ENCODE measurements around the gene SIRPB2.

Gene SIRPB2

GRCh38 chr20:1471242-1471641 is 20.0 kb downstream of the SIRPB2 start:
- Histone ChIP-seq H3K27ac (ENCODE audit: low read length) (no peak overlapping the region), H3K4me1 (ENCODE audit: control insufficient read depth, insufficient read depth, low read length) (peaks cover 4% of the 10 kb centered on the region), H3K27me3 (ENCODE audit: control insufficient read depth in 1 of 2, insufficient read depth in 2 of 2, low read length in 2 of 2) (no peaks in the 10 kb centered on the region), H3K9ac (ENCODE audit: low read length in 2 of 2) (no peak overlapping the region), H3K36me3 (ENCODE audit: control insufficient read depth in 2 of 2, insufficient read depth in 2 of 2, low read length in 2 of 2) (no peaks in the 10 kb centered on the region), H3K9me3 (ENCODE audit: control insufficient read depth in 2 of 2, low read length in 2 of 2) (no peaks in the 10 kb centered on the region), H3K4me3 (ENCODE audit: low read length in 2 of 2) (no peak overlapping the region)

- H3K4me3 ChIP-seq (ENCODE audit: low read length in 2 of 2): no peak overlapping the region
- H3K27me3 ChIP-seq (ENCODE audit: control insufficient read depth in 1 of 2, insufficient read depth in 2 of 2, low read length in 2 of 2): no peaks in the 10 kb centered on the region
- H3K27ac ChIP-seq (ENCODE audit: low read length): no peak overlapping the region
- no peaks in the 10 kb centered on the region for H3K36me3 ChIP-seq (ENCODE audit: control insufficient read depth in 2 of 2, insufficient read depth in 2 of 2, low read length in 2 of 2)
- no peak overlapping the region for H3K9ac ChIP-seq (ENCODE audit: low read length in 2 of 2)
- no peaks in the 10 kb centered on the region for H3K9me3 ChIP-seq (ENCODE audit: control insufficient read depth in 2 of 2, low read length in 2 of 2)
- H3K4me1 ChIP-seq (ENCODE audit: control insufficient read depth, insufficient read depth, low read length): peaks cover 16% of the 10 kb centered on the region
Observed at GRCh38 chr20:1469925-1470571, 21.2 kb downstream of the SIRPB2 start.

DNA sequence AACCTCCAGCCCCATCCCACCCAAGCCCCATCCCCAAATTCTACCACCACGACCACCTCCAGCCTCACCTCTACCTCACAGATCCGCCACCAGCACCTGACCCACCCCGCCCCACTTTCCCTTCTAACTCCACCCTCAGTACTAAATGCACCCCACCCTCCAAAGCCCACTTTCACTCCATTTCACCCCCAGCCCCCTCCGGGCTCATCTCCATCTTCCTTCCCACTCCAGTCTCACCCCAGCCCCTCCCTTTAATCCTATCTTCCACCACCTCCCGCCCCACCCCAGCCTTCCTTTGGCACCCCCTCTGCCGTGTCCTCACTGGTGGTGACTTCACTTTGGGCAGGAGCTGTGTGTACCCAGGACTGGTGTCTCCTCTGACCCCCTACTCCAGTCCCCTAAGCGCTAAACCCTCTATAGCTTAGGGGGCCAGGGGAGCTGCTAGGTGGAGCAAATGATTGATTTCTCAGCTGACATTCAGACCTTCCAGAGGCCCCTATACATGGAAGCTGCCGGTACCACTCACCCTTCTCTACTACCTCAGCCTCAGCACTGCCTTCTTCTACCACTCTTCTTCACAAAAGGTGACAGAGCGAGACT is 21.8 kb downstream of the SIRPB2 start:
- Histone ChIP-seq H3K4me3 (ENCODE audit: low read length in 2 of 2) (no peak overlapping the region), H3K27ac (ENCODE audit: low read length) (no peak overlapping the region), H3K36me3 (ENCODE audit: control insufficient read depth in 2 of 2, insufficient read depth in 2 of 2, low read length in 2 of 2) (peaks cover 0 to under 1% of the 10 kb centered on the region in 2 donors), H3K4me1 (ENCODE audit: control insufficient read depth, insufficient read depth, low read length) (peaks cover 21% of the 10 kb centered on the region), H3K27me3 (ENCODE audit: control insufficient read depth in 1 of 2, insufficient read depth in 2 of 2, low read length in 2 of 2) (no peaks in the 10 kb centered on the region), H3K9me3 (ENCODE audit: control insufficient read depth in 2 of 2, low read length in 2 of 2) (no peaks in the 10 kb centered on the region), H3K9ac (ENCODE audit: low read length in 2 of 2) (no peak overlapping the region)

DNA sequence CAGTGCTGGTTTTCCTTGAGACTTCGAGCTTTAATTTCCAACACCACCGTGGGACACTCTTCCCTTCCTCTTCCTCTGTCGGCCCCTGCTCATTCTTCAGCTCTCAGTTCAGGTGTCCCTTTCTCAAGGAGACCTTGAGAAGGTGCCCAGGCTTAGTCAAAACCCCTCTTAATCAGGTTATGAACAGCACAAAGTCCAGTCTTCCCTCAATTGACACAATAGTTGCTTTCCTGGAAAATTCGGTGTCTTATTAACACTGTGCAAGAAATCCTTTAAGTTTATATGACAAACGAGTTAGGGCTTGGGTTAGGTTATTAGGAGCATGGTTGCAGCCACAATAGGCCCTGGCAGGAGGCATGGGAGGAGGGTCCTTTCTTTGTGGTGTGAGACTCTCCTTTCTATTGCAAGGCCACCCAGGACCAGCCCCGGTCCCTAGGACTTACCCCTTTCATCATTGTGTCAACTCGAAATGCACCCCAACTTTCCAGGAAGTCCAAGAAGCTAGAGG is 23.0 kb downstream of the SIRPB2 start:
- peaks cover 26% of the 10 kb centered on the region for H3K4me1 ChIP-seq (ENCODE audit: control insufficient read depth, insufficient read depth, low read length)
- H3K9me3 ChIP-seq (ENCODE audit: control insufficient read depth in 2 of 2, low read length in 2 of 2): no peaks in the 10 kb centered on the region
- H3K27ac ChIP-seq (ENCODE audit: low read length): no peak overlapping the region
- no peaks in the 10 kb centered on the region for H3K27me3 ChIP-seq (ENCODE audit: control insufficient read depth in 1 of 2, insufficient read depth in 2 of 2, low read length in 2 of 2)
- H3K4me3 ChIP-seq (ENCODE audit: low read length in 2 of 2): no peak overlapping the region
- peaks cover 5 to 10% of the 10 kb centered on the region in 2 donors for H3K36me3 ChIP-seq (ENCODE audit: control insufficient read depth in 2 of 2, insufficient read depth in 2 of 2, low read length in 2 of 2)
- no peak overlapping the region for H3K9ac ChIP-seq (ENCODE audit: low read length in 2 of 2)

DNA sequence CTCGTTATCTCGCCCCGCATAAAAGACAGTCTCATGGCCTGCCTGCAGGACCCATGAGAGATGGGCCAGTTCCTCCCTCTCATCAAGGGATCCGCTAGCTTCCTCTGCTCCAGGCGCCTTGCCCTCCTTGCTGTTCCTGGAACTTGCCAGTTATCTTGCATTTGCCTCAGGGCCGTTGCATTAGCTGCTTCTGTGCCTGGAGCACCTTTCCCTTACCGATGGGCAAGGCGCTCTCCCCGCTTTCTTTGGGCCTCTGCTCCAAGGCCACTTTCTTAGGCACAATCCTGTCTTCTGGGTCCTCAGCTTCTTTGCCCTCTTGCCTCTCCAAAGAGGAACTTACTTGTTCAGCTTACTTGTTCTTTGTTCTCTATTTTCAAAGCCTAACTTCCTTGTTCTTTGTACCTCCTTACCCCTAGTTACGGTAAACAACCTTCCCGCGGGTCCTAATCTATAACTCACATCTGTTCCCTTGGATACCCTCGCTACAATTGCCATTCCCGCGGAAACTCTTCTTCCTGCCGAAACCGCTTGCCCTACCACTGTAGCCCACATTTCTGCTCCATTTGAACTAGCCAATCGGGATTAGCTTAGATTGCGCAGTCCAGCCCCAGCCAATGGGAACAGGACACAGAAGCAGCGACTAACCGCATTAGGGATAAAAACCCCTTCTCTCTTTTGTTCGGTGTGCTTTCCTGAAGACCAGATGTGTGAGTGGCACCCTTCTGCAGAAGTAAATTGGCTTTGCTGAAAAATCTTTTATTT is 23.7 kb downstream of the SIRPB2 start:
- H3K36me3 ChIP-seq (ENCODE audit: control insufficient read depth in 2 of 2, insufficient read depth in 2 of 2, low read length in 2 of 2): peaks cover 8 to 10% of the 10 kb centered on the region in 2 donors
- H3K9me3 ChIP-seq (ENCODE audit: control insufficient read depth in 2 of 2, low read length in 2 of 2): no peaks in the 10 kb centered on the region
- peak overlapping the region in 1 of 2 donors; percentile 42 for H3K9ac ChIP-seq (ENCODE audit: low read length in 2 of 2)
- no peaks in the 10 kb centered on the region for H3K27me3 ChIP-seq (ENCODE audit: control insufficient read depth in 1 of 2, insufficient read depth in 2 of 2, low read length in 2 of 2)
- H3K27ac ChIP-seq (ENCODE audit: low read length): no peak overlapping the region
- peaks cover 26% of the 10 kb centered on the region for H3K4me1 ChIP-seq (ENCODE audit: control insufficient read depth, insufficient read depth, low read length)
- peak overlapping the region; percentile 34 to 61 for H3K4me3 ChIP-seq (ENCODE audit: low read length in 2 of 2)

DNA sequence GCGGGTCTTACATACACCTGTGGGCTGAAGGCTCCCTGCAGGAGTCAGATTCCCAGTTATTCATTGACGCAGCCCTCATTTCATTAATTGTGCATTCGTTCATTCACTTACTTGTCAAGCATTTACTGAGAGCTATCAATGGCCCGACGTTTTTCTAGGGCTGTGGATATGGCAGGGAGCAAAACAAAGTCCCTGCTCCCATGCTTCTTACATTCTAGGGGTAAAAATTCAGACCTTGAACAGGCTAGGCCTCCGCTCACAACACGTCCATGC is 24.2 kb downstream of the SIRPB2 start:
- no peaks in the 10 kb centered on the region for H3K9me3 ChIP-seq (ENCODE audit: control insufficient read depth in 2 of 2, low read length in 2 of 2)
- peaks cover 28% of the 10 kb centered on the region for H3K4me1 ChIP-seq (ENCODE audit: control insufficient read depth, insufficient read depth, low read length)
- H3K4me3 ChIP-seq (ENCODE audit: low read length in 2 of 2): peak overlapping the region; percentile 34 to 61
- H3K9ac ChIP-seq (ENCODE audit: low read length in 2 of 2): peak overlapping the region in 1 of 2 donors; percentile 42
- peaks cover 8 to 10% of the 10 kb centered on the region in 2 donors for H3K36me3 ChIP-seq (ENCODE audit: control insufficient read depth in 2 of 2, insufficient read depth in 2 of 2, low read length in 2 of 2)
- no peaks in the 10 kb centered on the region for H3K27me3 ChIP-seq (ENCODE audit: control insufficient read depth in 1 of 2, insufficient read depth in 2 of 2, low read length in 2 of 2)
- no peak overlapping the region for H3K27ac ChIP-seq (ENCODE audit: low read length)

DNA sequence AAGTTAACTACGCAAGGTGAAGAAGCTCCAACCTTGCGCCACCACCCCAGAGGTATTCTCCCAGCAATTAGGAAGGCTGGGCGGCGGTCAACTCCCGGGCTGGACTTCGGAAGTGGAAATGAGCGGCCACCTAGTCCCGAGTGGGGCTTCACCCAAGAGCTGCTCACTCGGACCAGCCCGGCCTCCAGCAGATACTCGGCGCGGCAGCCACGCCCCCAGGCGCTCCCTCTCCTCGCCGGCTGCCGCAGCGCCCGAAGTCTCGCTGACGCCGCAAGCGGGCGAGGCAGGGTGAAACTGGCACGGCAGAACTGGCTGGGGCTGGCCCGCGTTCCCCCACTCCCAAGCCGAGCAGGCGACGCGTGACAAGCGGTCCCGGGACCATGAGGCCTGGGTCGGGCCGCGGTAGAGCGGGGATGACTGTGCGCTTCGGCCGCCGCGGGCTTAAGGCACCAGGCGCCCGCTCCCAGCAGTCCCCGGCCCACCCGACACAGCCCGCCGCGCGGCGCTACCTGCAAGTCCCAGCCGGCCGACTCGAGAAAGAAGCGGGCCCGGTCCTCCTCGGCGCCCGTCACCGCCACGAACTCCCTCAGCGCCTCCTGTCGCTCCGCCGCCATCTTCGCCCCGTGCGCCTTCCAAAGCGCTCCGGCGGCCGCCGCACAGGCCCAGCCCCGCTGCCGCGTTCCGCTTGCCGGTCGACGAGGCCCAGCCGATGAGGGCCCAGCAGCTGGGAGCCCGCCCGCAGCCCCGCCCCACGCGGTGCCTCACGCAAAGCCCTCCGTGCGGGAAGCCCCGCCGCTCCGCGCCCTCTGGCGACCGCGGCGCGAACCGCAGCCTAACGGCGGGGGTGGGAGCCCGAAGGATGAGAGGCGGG is 24.8 kb downstream of the SIRPB2 start, which contains the start of gene NSFL1C:
TSS of gene NSFL1C (minus strand) at position 639 of the 871 bp plus-strand sequence. CDS start at position 614, 25 bp downstream.
- peaks cover 8 to 11% of the 10 kb centered on the region in 2 donors for H3K36me3 ChIP-seq (ENCODE audit: control insufficient read depth in 2 of 2, insufficient read depth in 2 of 2, low read length in 2 of 2)
- H3K27me3 ChIP-seq (ENCODE audit: control insufficient read depth in 1 of 2, insufficient read depth in 2 of 2, low read length in 2 of 2): no peaks in the 10 kb centered on the region
- H3K4me1 ChIP-seq (ENCODE audit: control insufficient read depth, insufficient read depth, low read length): peaks cover 29% of the 10 kb centered on the region
- H3K4me3 ChIP-seq (ENCODE audit: low read length in 2 of 2): peak within 1 kb of the TSS; percentile 89 to 96
- H3K9ac ChIP-seq (ENCODE audit: low read length in 2 of 2): peak within 1 kb of the TSS; percentile 63 to 75
- peak within 1 kb of the TSS; percentile 71 for H3K27ac ChIP-seq (ENCODE audit: low read length)
- H3K9me3 ChIP-seq (ENCODE audit: control insufficient read depth in 2 of 2, low read length in 2 of 2): no peaks in the 10 kb centered on the region

DNA sequence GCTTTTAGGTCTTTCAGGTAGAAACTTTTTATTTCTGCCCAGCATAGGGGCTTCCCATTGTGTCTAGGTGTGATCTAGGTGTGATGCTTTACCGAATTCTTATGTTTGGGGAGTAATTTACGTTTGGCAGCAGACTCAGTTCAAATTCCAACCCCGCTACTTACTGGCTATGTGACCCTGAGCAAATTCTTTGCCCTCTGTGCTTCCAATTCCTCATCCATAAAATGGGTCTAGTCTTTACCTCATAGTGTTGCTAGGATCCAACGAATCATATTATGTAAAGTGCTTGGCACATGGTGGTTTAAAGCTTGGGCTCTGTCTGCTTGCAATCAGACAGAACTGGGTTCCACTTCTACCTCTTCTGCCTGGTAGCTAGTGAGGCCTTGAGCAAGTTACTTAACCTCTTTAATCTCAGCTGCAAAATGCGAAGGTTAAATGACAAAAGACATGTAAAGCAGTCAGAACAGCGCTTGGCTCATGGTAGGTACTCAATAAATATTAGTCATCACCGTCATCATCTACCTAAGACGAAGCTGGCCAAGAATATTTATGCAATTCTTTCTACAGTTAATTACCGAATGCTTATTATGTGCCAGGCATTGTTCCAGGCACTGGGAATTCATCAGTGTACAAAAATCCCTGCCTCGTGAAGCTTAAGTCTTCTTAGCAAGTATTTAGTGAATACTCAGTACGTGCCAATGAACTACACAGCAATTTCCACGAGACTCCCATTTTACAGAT is 25.6 kb downstream of the SIRPB2 start:
- H3K27ac ChIP-seq (ENCODE audit: low read length): peak overlapping the region; percentile 71

DNA sequence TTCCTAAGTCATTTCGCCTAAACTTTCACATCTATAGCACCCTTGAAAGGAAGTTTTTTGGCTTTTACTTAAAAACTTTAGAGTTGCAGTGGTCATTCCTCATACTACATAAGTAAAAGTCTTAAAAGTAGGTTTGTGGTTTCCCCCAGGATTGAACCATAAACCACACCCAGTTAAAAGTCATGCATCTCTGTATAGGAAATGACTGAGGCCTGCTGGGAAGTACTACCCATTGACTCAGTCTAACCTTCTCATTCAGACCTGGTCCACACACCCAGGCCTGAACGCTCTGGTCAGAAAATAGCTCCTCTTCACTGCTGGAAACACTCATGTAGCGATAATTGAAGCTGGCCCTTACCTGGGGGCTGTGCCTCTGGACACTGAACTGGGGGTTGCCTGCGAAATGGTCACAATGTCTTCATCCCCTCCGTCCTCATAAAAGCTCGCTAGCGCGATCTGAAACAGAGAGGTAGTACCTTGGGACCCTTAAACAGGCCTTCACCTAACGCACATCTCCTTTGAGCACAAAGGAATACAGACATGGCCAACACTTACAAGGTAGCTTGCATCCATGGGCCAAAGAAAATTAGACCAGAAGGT is 27.1 kb downstream of the SIRPB2 start:
- H3K9ac ChIP-seq (ENCODE audit: low read length in 2 of 2): no peak overlapping the region
- H3K27me3 ChIP-seq (ENCODE audit: control insufficient read depth in 1 of 2, insufficient read depth in 2 of 2, low read length in 2 of 2): no peaks in the 10 kb centered on the region
- no peaks in the 10 kb centered on the region for H3K9me3 ChIP-seq (ENCODE audit: control insufficient read depth in 2 of 2, low read length in 2 of 2)
- no peak overlapping the region for H3K27ac ChIP-seq (ENCODE audit: low read length)
- peaks cover 19 to 28% of the 10 kb centered on the region in 2 donors for H3K36me3 ChIP-seq (ENCODE audit: control insufficient read depth in 2 of 2, insufficient read depth in 2 of 2, low read length in 2 of 2)
- no peak overlapping the region for H3K4me3 ChIP-seq (ENCODE audit: low read length in 2 of 2)
- peaks cover 29% of the 10 kb centered on the region for H3K4me1 ChIP-seq (ENCODE audit: control insufficient read depth, insufficient read depth, low read length)

More for the DNA sequence above, 25.6 kb downstream of the SIRPB2 start:
- Histone ChIP-seq H3K4me3 (ENCODE audit: low read length in 2 of 2) (peak overlapping the region; percentile 89 to 96), H3K36me3 (ENCODE audit: control insufficient read depth in 2 of 2, insufficient read depth in 2 of 2, low read length in 2 of 2) (peaks cover 13 to 18% of the 10 kb centered on the region in 2 donors), H3K27me3 (ENCODE audit: control insufficient read depth in 1 of 2, insufficient read depth in 2 of 2, low read length in 2 of 2) (no peaks in the 10 kb centered on the region), H3K4me1 (ENCODE audit: control insufficient read depth, insufficient read depth, low read length) (peaks cover 29% of the 10 kb centered on the region), H3K9me3 (ENCODE audit: control insufficient read depth in 2 of 2, low read length in 2 of 2) (no peaks in the 10 kb centered on the region), H3K9ac (ENCODE audit: low read length in 2 of 2) (peak overlapping the region; percentile 63 to 75)

All from stomach smooth muscle (tissue), 2 donors.